ENCODE data around the gene FGF19. TPM values are rescaled to one million over a fixed set of nuclear protein-coding genes. Genes with fewer than 3 reads are reported as not detected.

The FGF19 gene
- total and polyA plus RNA-seq, 9 of the 15 experiments (the other 6 are each of a cell fraction or from before 2014, with no cell fraction given), result 0.11 TPM; not detected in 8

DNA sequence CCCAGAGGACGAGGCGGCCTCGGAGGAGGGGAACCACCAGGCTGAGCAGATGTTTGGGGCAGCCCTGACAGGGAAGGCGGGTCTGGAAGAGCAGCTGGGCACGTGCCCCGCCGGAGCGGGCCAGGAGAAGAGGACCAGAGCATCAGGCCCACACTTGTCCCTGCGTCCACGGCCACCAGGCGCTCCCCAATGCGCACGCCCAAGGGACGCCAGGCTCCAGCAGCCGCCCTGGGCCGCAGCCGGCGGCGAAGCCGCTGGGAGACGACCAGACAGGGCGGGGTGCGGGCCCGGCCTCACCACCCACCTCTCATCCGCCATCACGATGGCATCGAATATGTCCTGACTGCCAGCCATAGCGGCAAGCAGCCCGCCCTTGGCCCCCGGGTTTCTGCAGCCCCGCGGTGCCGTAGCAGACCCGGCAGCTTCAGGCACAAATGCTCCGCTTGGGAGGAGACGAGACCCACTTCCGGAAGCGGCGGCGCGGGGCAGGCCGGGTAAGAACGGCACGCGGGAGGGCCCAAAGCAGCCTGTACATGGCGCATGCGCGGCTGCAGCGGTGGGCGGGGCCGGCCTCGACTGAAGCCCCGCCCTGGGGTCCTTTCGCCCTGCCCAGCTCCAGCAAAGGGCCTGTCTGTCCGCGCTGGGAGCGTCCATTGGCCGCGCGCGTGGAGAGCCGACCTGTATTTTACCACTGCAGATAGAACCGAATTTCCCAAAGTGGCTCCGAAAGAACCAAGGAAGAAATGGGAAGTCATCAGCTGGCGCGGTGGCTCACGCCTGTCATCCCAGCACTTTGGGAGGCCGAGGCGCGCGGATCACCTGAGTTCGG lies 28.7 kb downstream of the FGF19 start, which contains the start of gene LTO1 (continued):
- TF ChIP-seq NR2C2 (CRISPR knock-in tag; IDR thresholded peaks at IDR 0.05) (0 out of 2 replicates have a peak, but pooled peaks have one; percentile 16), NR2C2 (tag; IDR thresholded peaks at IDR 0.05) (peak; percentile 45; the same call in 1 of the 2 replicates), ETS1 (conservative IDR thresholded peaks at IDR 0.05; ENCODE audit: control insufficient read depth, low read depth, low read length) (peak; percentile 34; the same call in 1 of the 2 replicates), FOXP1 (CRISPR knock-in tag; IDR thresholded peaks at IDR 0.05) (0 out of 2 replicates have a peak, but pooled peaks have one; percentile 16), PPARD (CRISPR knock-in tag; IDR thresholded peaks at IDR 0.05) (no peak), POLR2H (tag; IDR thresholded peaks at IDR 0.05; ENCODE audit: low read depth) (peak; percentile 78), FUS (optimal IDR thresholded peaks at IDR 0.05; ENCODE audit: low read depth, low read length) (peak; percentile 10), MED1 (CRISPR knock-in tag; IDR thresholded peaks at IDR 0.05; ENCODE audit: borderline replicate concordance) (no peak), ZNF583 (CRISPR knock-in tag; IDR thresholded peaks at IDR 0.05) (no peak)
- TF ChIP-seq, protein P1, sequence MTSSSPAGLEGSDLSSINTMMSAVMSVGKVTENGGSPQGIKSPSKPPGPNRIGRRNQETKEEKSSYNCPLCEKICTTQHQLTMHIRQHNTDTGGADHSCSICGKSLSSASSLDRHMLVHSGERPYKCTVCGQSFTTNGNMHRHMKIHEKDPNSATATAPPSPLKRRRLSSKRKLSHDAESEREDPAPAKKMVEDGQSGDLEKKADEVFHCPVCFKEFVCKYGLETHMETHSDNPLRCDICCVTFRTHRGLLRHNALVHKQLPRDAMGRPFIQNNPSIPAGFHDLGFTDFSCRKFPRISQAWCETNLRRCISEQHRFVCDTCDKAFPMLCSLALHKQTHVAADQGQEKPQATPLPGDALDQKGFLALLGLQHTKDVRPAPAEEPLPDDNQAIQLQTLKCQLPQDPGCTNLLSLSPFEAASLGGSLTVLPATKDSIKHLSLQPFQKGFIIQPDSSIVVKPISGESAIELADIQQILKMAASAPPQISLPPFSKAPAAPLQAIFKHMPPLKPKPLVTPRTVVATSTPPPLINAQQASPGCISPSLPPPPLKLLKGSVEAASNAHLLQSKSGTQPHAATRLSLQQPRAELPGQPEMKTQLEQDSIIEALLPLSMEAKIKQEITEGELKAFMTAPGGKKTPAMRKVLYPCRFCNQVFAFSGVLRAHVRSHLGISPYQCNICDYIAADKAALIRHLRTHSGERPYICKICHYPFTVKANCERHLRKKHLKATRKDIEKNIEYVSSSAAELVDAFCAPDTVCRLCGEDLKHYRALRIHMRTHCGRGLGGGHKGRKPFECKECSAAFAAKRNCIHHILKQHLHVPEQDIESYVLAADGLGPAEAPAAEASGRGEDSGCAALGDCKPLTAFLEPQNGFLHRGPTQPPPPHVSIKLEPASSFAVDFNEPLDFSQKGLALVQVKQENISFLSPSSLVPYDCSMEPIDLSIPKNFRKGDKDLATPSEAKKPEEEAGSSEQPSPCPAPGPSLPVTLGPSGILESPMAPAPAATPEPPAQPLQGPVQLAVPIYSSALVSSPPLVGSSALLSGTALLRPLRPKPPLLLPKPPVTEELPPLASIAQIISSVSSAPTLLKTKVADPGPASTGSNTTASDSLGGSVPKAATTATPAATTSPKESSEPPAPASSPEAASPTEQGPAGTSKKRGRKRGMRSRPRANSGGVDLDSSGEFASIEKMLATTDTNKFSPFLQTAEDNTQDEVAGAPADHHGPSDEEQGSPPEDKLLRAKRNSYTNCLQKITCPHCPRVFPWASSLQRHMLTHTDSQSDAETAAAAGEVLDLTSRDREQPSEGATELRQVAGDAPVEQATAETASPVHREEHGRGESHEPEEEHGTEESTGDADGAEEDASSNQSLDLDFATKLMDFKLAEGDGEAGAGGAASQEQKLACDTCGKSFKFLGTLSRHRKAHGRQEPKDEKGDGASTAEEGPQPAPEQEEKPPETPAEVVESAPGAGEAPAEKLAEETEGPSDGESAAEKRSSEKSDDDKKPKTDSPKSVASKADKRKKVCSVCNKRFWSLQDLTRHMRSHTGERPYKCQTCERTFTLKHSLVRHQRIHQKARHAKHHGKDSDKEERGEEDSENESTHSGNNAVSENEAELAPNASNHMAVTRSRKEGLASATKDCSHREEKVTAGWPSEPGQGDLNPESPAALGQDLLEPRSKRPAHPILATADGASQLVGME (CRISPR knock-in tag; IDR thresholded peaks at IDR 0.05), result peak; percentile 39; the same call in 1 of the 2 replicates
- TF ChIP-seq, protein P2, sequence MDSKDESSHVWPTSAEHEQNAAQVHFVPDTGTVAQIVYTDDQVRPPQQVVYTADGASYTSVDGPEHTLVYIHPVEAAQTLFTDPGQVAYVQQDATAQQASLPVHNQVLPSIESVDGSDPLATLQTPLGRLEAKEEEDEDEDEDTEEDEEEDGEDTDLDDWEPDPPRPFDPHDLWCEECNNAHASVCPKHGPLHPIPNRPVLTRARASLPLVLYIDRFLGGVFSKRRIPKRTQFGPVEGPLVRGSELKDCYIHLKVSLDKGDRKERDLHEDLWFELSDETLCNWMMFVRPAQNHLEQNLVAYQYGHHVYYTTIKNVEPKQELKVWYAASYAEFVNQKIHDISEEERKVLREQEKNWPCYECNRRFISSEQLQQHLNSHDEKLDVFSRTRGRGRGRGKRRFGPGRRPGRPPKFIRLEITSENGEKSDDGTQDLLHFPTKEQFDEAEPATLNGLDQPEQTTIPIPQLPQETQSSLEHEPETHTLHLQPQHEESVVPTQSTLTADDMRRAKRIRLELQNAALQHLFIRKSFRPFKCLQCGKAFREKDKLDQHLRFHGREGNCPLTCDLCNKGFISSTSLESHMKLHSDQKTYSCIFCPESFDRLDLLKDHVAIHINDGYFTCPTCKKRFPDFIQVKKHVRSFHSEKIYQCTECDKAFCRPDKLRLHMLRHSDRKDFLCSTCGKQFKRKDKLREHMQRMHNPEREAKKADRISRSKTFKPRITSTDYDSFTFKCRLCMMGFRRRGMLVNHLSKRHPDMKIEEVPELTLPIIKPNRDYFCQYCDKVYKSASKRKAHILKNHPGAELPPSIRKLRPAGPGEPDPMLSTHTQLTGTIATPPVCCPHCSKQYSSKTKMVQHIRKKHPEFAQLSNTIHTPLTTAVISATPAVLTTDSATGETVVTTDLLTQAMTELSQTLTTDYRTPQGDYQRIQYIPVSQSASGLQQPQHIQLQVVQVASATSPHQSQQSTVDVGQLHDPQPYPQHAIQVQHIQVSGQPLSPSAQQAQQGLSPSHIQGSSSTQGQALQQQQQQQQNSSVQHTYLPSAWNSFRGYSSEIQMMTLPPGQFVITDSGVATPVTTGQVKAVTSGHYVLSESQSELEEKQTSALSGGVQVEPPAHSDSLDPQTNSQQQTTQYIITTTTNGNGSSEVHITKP (IDR thresholded peaks at IDR 0.05; ENCODE audit: partially characterized antibody), result peak; percentile 78
